WTC11 (cell line): ENCODE measurements around the gene BRD1.

Experiments used
- JUN ChIP-seq: sonication (generic); formaldehyde crosslinking; IDR thresholded peaks from 2 replicates; pipeline ENCODE4 v1.8.0; 2023; ENCODE audit warnings: mild to moderate bottlenecking, missing genetic modification reagents
- PREB ChIP-seq: sonication (generic); formaldehyde crosslinking; IDR thresholded peaks from 2 replicates; pipeline ENCODE4 v1.8.1; 2022; ENCODE audit warnings: mild to moderate bottlenecking, missing genetic modification reagents, moderate library complexity, borderline replicate concordance
- SP1 ChIP-seq: sonication (generic); formaldehyde crosslinking; conservative IDR thresholded peaks from 2 replicates; pipeline ENCODE4 v1.8.1; 2022; ENCODE audit warnings: missing genetic modification reagents
- TF ChIP-seq, protein P1 (sequence below): fragments of 200-600 bp; IDR thresholded peaks from 2 replicates; pipeline ENCODE4 v1.8.0; 2022; ENCODE audit warnings: antibody characterized with exemption

DNA sequence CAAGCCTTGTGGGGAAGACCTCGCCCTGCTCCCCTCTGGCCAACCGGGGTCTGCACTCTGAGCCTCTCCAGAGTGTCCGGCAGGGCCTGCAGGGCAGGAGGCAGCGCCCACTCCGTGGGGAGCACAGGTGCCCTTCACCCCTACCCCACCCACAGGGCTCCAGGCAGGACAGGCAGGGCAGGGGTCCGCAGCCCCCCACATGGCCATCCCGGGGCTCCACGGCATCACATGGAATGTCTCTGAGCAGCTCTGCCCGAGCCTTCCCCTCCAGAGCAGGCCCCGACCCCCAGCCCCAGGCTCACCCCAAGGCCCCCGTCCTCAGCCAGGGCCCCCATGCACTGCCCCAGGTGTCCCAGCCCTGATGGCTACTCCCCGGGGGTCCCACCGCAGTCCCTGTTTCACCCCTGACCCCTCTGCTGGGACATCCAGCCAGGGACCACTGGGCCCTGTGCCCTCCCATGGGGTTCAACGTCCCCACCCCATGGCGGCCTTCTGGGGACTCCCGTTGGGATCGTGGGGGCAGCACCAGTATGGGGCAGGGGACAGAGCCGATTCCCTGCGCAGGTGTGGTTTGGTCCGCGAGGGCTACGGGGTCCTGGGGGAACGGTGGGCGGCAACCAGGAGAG is 77.7 kb downstream of the BRD1 start:
- TF ChIP-seq SP1 (CRISPR knock-in tag) = no peak
- TF ChIP-seq, protein P1, sequence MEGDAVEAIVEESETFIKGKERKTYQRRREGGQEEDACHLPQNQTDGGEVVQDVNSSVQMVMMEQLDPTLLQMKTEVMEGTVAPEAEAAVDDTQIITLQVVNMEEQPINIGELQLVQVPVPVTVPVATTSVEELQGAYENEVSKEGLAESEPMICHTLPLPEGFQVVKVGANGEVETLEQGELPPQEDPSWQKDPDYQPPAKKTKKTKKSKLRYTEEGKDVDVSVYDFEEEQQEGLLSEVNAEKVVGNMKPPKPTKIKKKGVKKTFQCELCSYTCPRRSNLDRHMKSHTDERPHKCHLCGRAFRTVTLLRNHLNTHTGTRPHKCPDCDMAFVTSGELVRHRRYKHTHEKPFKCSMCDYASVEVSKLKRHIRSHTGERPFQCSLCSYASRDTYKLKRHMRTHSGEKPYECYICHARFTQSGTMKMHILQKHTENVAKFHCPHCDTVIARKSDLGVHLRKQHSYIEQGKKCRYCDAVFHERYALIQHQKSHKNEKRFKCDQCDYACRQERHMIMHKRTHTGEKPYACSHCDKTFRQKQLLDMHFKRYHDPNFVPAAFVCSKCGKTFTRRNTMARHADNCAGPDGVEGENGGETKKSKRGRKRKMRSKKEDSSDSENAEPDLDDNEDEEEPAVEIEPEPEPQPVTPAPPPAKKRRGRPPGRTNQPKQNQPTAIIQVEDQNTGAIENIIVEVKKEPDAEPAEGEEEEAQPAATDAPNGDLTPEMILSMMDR = no peak
- no peak for TF ChIP-seq PREB
- no peak for TF ChIP-seq JUN (CRISPR knock-in tag)
